ENCODE measurements around the gene MAP3K2.

MAP3K2 gene

GRCh38 chr2:127387655-127388422, at the start of gene MAP3K2:
Gene MAP3K2 (minus strand): TSS chr2:127387975. CDS start chr2:127343129, 44,846 bp downstream.
- DNase-seq, result peak; percentile 99

- DNase-seq, result no peak
These were observed 49.3 kb upstream of the MAP3K2 start for GRCh38 chr2:127437056-127437455.

GRCh38 chr2:127434515-127434914, 46.7 kb upstream of the MAP3K2 start:
- no peak for DNase-seq

GRCh38 chr2:127431408-127432023, 43.7 kb upstream of the MAP3K2 start:
- DNase-seq, result peak; percentile 37

- peak; percentile 42 for DNase-seq
These were observed 42.2 kb upstream of the MAP3K2 start for GRCh38 chr2:127429844-127430425.

GRCh38 chr2:127429291-127429690, 41.5 kb upstream of the MAP3K2 start:
- no peak for DNase-seq

- no peak for DNase-seq
These were observed 41.0 kb upstream of the MAP3K2 start for GRCh38 chr2:127428815-127429109.

GRCh38 chr2:127428057-127428814, 40.5 kb upstream of the MAP3K2 start:
- peak; percentile 35 for DNase-seq

- peak; percentile 40 for DNase-seq
These were observed 39.7 kb upstream of the MAP3K2 start for GRCh38 chr2:127427376-127428056.

- peak; percentile 53 for DNase-seq
These were observed 39.0 kb upstream of the MAP3K2 start for GRCh38 chr2:127426501-127427354.

- peak; percentile 41 for DNase-seq
These were observed 38.0 kb upstream of the MAP3K2 start for GRCh38 chr2:127425540-127426490.

GRCh38 chr2:127424598-127425520, 37.1 kb upstream of the MAP3K2 start:
- DNase-seq, result peak; percentile 54

GRCh38 chr2:127423880-127424279, 36.1 kb upstream of the MAP3K2 start:
- DNase-seq, result no peak

GRCh38 chr2:127423478-127423843, 35.7 kb upstream of the MAP3K2 start:
- DNase-seq, result no peak

- DNase-seq, result peak; percentile 65
These were observed 35.0 kb upstream of the MAP3K2 start for GRCh38 chr2:127422559-127423477.

GRCh38 chr2:127421871-127422558, 34.2 kb upstream of the MAP3K2 start:
- DNase-seq, result peak; percentile 53

- DNase-seq, result peak; percentile 47
These were observed 33.5 kb upstream of the MAP3K2 start for GRCh38 chr2:127421116-127421800.
